Activated naive CD8-positive, alpha-beta T cell treated with anti-CD3 and anti-CD28 coated beads, Interleukin-2, amount 50 U/mL, for 16 hours (primary cell): Measurements from ENCODE around the gene TEX50.
"Not testable (repeated sequence)": the region's sequence is repeated elsewhere in the genome, so short reads cannot be mapped to it uniquely, and the experiment has no call there.

Experiments used
- DNase-seq: peaks from one replicate; pipeline ENCODE4 v3.0.0-alpha.2; 2020; ENCODE audit warnings: low read depth, low spot score

The TEX50 gene, protein sequence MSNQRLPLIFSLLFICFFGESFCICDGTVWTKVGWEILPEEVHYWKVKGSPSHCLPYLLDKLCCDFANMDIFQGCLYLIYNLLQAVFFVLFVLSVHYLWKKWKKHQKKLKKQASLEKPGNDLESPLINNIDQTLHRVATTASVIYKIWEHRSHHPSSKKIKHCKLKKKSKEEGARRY

DNA sequence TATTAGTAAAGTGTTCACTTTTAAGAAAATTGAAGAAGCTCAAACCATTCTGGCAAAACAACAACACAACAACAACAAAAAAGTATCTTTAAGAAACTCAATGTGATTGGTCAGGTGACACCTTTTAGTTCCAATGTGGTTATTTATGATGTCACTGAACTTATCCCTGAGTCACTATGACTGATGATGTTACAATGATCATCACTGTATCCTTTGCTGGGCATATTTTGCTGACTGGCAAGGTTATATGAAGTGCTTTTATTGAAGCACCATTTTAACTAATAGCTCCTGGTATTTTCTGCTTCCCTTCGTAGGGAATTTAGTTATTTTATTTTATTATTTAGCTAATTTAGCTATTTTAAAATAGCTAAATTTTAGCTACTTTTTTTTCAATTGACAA is at the start of gene TEX50:
TSS of gene TEX50 (plus strand) at position 223 of the 400 bp plus-strand sequence. CDS start 184 bp downstream, outside the sequence.
- no peak for DNase-seq

DNA sequence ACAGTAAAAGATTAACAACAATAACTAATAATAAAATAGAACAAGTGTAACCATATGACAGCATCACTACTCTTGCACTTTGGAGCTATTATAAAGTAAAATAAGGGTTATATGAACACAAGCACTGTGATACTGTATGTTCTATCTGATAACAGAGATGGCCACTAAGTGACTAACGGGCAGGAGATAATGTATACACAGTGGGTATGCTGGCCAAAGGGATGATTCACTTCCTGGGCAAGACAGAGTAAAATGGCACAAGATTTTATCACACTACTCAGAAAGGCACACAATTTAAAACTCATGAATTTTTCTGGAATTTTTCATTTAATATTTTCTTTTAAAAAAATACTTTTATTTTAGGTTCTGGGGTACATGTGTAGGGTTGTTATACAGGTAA is 44.6 kb upstream of the TEX50 start:
- no peak for DNase-seq

DNA sequence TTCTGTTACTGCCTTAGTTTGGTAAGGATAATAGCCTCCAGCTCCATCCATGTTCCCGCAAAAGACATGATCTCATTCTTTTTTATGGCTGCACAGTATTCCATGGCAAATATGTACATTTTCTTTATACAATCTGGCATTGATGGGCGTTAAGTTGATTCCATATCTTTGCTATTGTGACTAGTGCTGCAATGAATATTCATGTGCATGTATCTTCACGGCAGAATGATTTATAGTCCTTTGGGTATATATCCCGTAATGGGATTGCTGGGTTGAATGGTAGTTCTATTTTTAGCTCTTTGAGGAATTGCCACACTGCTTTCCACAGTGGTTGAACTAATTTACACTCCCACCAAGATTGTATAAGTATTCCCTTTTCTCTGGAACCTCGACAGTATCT is 44.0 kb upstream of the TEX50 start:
- not testable (repeated sequence) for DNase-seq

DNA sequence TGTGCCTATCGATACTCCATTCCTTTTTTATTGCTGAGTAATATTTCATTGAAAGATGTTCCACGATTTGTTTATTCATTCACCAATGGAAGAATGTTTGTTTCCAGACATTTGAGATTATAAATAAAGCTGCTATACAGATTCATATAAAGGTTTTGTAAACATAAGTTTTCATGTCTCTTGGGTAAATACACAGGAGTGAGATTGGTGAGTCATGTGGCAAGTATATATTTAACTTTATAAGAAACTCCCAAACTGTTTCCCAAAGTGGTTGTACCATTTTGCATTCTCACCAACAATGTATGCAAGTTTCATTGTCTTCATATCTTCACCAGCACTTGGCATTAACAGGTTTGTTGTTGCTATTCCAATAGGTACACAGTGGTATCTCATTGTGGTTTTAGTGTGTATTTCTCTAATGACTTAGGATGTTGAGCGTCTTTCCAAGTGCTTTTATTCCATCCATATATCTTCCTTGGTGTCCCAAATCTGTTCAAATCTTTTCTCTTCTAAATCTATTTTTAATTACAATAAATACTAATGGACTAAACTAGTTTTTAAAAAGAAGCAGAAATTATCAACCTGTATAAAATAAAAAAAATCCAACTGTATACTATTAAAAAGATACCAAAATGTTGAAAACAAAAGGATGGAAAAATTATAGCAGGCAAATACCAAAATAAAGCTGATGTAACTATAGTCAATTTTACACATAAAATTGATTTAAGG is 38.9 kb upstream of the TEX50 start:
- no peak for DNase-seq

DNA sequence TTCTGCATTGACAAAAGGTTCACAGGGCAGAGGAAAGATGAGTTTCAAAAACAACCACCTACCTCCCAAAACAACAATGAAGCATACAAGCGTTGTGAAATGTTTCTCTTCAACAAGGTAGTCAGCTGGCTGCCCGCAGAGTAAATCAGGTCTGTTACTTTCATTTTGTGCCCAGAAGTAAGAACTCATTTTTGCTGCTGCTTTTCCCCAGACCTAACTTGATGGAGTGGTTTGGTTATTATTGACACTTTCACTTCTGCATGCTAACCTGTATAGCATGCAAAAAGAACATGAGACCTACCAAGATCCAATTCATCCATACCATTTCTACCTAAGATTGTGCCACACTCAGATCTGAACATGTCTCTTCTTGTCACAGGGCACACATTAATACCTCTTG is 33.5 kb upstream of the TEX50 start:
- no peak for DNase-seq

DNA sequence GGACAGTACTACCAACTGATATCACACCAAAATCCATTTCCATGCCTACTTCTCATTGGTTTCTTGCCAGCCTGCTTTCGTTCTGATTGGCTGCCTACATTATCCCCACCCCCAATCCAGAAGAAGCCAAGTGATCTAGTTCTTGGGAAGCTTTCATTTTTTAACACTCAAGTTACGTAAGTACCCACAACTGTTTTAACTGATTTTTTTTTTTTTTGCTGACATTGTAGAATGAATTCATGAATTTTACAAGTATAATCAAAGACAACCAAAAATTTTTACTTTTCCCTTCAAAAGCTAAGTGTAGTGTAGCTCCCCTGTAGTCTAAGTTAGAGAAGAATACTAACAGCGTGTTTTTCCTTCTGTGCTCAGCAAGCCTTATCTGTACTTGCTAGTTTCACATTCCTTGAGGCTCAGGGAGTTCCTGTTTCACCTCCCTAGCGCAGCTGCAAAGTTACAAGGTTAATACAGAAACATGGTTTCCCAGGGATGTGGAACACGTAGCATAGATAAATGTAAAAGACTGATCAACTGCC is 32.0 kb upstream of the TEX50 start, which contains the start of gene SLC9C2:
TSS of gene SLC9C2 (minus strand) at position 17 of the 536 bp plus-strand sequence. CDS start 1,296 bp downstream, outside the sequence.
- DNase-seq: no peak

DNA sequence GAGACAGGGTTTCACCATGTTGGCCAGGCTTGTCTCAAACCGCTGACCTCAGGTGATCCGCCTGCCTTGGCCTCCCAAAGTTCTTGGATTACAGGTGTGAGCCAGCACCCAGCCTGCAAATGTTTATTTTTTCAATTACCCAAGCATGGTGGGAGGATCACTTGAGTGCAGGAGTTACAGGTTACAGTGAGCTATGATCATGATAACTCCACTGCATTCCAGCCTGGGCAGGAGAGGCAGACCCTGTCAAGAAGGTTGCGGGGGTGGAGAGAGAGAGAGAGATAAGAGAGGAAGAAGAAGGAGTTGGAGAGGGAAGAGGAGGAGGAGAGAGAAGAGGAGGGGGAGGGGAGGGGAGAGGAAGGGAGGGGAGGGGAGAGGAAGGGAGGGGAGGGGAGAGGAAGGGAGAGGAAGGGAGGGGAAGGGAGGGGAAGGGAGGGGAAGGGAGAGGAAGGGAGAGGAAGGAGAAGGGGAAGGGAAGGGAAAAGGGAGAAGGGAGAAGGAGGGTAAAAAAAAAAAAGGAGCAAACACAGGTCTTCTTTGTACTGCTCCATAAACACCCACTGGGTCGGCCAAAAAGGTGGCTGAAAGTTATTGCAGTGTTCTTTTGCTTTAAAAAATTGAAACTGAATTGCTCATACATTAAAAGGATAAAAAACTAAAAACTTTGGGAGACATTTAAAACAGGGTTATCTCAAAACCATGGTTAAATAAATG is 26.5 kb upstream of the TEX50 start:
- DNase-seq: no peak

DNA sequence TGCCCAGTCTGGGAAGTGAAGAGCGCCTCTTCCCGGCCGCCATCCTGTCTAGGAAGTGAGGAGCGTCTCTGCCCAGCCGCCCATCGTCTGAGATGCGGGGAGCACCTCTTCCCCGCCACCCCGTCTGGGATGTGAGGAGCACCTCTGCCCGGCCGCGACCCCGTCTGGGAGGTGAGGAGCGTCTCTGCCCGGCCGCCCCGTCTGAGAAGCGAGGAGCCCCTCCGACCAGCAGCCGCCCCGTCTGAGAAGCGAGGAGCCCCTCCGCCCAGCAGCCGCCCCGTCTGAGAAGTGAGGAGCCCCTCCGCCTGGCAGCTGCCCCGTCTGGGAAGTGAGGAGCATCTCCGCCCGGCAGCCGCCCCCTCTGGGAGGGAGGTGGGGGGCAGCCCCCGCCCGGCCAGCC is 22.1 kb upstream of the TEX50 start:
- DNase-seq: not testable (repeated sequence)

DNA sequence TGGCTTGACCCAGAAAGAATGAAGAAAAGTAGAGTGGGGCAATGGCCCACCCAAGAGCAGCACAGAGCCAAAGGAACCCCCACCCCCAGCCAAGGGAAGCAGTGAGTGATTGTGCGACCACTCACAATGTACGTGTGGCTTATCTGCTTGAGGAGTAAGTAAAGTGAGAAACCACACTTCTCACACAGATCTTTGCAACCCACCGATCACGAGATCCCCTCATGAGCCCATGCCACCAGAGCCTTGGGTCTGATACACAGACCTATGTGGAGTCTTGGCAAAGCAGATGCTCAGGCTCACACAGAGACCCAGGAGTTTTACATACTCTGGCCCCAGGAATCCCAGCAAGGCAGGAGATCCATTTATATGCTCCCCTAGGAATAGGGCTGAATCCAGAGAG is 18.3 kb upstream of the TEX50 start:
- DNase-seq: no peak

DNA sequence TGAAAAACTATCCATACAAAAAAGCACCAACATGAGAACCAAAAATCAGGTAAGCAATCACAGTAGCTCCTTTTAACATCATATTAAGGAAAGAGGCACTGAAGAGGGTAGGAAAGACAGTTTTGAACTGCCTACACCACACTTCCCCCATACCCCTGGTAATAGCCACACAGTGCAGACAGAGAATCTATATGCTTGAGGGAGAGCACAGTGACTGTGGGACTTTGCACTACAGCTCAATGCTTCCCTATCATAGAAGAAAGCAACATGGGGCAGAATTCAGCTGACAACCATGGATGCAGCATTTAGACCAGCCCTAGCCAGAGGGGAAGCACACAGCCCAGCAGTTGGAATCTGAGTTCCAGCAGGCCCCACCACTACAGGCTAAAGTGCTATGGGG is 7.9 kb upstream of the TEX50 start:
- DNase-seq: no peak

DNA sequence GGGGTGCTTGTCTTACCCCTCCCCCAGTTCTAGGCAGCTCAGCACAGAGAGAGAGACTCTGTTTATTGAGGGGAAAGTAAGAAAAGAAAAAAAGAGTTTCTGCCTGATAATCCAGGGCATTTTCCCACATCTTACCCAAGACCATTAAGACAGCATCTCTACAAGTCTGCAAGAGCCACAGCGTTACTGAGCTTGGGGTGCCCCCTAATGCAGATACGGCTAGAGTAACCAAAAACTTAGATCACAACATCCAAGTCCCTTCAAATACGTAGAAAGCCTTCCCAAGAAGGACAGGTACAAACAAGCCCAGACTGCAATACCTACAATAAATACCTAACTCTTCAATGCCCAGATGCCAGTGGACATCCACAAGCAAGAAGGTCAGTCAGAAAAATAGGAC is 6.2 kb upstream of the TEX50 start:
- DNase-seq: no peak

DNA sequence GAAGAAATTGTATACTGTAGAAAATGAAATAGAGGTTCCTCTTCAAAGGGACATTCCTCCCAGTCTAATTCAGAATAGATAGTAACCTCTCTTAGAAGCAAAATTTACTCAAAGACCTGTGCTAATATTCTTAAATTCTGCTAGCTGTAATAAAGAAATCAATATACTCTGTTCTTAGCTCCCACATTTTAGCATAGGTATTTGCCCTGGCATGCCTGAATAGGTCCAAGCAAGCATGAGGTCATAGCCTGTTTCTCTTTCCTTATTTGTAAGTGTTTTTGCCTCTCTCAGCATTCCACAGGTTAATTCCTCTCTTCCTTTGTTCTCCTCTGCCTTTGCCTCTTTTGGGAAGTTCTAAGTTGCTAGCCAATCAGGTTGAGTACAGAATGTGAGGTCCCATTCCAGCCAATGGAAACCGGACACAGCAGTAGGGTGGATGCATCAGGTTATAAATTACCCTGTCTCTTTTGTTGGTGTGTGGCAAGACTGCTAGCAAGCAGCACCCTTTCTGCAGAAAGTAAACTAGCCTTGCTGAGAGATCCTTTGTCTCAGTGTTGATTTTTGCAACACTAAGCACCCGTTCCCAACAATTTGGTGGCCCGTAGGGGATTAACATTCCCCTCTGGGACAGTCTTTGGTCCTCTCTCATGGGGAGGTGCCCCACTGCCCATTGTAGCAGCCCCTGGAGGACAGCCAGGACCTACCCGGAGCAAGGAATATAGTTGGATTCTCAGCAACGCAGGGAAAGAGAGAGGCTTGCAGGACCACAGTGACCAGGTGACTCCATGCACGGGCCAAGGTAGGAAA is 2.3 kb downstream of the TEX50 start:
- DNase-seq: not testable (repeated sequence)

DNA sequence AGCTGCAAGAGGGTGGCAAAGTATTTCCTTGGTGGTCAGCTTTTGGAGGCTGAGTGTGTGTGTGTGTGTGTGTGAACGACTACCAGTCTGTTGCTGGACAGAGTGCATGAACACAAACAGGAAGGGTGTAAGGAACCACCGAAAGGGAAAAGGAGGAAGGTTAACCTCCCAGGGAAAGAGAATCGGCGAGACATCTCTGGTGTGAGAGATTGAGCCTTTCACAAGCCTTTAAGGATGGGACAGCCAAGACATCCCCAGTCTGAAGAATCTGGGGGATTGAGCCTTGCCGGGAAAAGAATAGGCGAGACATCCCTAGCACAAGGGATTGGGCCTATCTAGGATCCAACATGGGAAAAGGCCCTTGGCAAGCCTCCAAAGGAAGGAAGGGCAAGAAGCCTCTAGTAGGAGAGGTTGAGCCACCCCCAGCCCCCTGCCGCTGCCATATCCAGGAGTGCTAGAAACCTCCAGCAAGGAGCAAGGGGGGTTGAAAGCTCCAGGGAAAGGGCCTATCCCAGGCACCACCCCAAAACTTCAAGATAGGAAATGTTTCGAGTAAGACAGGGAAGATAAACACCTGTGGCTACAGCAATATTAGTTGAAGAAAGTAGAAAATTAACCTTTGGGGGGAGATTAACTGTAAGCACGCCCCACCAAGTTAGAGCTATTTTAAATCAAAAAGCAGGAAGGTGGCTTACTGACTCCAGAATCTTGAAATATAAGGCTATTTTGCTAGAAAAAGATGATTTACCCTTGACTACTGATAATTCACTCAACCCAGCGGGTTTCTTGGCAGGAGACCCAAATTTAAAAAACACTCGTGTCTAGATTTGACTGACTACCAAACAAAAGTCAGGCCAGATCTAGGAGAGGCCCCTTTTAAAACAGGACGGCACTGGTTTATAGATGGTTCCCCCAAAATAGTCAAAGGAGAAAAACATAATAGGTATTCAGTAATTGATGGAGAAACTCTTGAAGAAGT is 3.2 kb downstream of the TEX50 start:
- DNase-seq: no peak

DNA sequence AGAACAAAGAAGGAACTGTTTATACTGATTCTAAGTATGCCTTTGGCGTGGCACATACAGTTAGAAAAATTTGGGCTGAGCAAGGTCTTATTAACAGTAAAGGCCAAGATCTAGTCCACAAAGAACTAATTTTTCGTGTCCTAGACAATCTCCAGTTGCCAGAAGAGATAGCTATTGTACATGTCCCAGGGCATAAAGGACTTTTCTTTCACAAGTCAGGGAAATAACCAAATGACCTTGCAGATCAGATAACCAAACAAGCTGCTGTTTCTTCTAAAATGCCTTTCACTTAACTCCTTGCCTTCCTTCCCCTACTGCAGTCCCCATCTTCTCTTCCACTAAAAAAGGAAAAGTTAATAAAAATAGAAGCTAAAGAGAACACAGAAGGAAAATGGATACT is 4.0 kb downstream of the TEX50 start:
- DNase-seq: no peak

DNA sequence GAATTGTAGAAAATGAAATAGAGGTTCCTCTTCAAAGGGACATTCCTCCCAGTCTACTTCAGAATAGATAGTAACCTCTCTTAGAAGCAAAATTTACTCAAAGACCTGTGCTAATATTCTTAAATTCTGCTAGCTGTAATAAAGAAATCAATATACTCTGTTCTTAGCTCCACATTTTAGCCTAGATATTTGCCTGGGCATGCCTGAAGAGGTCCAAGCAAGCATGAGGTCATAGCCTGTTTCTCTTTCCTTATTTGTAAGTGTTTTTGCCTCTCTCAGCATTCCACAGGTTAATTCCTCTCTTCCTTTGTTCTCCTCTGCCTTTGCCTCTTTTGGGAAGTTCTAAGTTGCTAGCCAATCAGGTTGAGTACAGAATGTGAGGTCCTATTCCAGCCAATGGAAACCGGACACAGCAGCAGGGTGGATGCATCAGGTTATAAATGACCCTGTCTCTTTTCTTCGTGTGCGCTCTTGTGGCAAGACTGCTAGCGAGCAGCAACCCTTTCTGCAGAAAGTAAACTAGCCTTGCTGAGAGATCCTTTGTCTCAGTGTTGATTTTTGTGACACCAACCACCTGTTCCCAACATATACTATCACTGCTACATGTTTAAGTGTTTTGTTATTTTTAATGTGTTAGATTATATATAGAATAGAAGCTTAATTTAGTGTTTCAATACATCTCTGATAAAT is 7.5 kb downstream of the TEX50 start:
- DNase-seq: not testable (repeated sequence)

DNA sequence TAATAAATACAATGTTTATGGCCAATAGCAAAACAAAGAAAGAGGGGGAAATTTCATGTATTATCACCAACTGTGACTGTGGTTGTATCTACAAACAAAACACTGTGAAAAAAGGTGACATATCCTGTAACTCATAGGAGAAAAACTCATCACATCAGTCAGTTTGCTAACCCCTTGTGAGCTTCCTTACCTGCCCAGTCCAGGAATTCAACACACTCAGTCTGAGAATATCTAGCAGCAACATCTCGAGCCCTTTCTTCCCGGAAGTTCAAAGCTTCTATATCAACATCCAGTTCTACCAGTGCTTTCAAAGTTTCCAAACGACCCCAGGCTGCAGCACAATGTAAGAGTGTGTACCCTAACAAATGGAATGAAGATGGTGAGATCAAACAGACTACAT is 11.5 kb downstream of the TEX50 start:
- DNase-seq: no peak

DNA sequence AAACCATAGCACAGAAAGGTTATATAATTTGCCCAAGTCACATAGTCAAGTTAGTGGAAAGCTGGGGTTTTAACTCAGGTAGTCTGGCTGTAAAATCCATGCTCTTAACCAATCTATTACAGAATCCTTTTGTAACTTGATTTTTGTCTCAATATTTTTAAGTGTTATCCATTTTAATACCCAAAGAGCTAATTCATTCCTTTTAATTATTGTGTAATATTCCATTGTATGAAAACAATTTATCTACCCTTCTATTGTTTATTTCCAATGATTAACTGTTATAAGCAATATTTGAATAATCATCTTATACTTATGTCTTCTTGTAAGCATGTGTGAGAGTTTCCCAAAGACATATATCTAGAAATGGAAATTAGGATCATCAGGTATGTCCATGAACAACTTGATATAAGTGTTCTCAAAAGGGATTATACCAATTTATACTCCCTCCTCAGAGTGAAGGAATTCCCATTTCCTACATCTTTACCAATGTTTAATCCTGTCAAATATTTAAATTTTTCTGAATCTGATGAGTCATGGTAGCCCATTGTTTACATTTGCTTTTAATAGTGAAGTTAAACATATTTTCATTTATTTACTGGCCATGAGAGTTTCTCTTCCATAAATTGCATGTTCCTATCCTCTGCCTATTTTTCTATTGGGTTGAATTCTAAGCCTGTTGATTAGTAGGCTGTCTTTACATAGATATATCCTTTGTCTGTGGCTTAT is 13.9 kb downstream of the TEX50 start:
- DNase-seq: no peak

DNA sequence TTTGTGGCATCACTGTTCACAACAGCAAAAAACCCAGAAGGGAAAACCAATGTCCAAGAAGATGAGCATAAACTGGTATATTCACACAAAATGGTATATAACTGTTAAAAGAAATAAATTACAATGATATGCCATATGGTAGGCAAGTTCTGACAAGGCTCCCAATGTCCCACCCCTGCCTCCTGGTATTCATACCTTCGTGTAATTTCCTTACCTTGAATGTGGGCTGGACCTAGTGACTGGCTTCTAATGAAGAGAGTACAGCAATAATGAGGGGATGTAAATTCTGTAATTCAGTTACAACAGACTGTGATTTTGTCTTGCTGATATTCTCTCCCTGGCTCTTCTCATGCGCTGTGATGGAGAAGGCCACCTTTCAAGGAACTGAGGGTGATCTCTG is 25.2 kb downstream of the TEX50 start:
- DNase-seq: no peak

DNA sequence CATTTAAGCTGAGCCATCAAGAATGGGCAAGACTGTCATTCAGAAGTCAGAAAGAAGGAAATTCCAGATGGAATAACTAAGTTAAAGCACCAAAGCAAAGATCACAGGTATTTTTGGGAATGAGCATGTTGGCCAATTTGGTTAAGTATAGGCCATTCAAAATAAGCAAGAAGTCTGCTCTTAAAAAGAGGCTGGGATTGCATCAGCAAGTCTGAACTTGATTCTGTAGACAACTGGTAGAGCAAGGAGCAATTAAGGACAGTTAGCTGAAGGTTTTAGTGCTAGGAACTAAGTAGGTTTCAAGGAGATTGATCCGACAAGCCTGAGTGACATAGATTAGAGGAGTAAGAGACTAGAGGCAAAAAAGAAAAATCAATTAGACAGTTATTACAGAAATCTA is 26.1 kb downstream of the TEX50 start:
- no peak for DNase-seq
